ENCODE data around the gene PRKN.

Gene PRKN

DNA sequence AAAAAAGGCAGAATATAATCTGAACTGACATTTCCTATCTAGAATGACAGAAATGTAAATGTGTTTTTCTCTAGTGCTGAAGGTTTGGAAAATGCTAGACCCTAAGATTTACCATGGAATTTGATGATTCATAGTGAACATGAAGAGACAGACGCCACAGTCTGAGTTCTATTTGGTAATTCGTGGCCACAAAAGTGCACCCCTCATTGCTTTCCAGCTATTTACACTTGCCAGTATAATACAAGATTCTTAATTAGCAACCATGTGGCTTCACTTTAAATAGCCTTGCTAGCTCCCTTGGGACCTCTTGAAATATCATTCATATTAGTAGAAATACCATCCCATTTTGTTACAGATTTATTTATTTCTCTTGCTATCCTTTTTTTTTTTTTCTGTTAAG lies 636.8 kb downstream of the PRKN start:
- DNase-seq = no peak

DNA sequence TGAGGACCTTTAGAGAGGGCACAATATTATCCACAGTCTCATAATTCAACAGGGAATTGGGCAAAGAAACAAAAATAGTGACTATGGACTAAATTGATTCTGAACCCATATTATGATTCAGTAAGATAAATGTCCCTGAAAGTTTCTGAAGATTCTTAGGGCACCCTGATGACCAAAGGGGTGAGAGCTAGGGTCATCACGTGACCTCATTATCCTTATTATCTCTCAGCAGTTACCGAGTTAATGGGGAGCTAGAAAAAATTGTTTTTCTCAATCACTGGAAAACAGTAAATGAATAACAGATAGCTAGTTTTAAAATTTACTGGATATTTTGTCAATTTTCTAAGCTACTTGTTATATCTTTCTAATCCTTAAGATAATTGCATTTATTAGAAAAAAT lies 639.5 kb downstream of the PRKN start:
- DNase-seq = no peak

DNA sequence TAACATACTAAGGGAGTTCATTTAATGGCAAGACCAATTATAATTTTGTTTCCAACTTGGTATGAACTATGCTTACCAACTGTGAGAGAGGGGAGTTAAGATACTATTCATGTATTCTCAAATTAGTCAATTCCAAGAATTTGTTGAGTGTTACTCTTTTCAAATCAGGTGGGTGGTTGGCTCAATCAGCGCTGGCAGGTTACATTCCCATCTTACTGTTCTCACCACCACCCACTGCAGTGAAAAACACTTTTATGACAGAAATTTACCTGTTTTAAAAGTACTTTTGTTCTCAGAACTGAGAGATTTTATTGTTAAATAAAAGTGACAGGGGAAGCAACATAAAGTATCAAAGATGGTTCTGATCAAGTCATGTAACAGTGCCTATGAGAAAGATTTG lies 642.0 kb downstream of the PRKN start:
- DNase-seq = no peak

DNA sequence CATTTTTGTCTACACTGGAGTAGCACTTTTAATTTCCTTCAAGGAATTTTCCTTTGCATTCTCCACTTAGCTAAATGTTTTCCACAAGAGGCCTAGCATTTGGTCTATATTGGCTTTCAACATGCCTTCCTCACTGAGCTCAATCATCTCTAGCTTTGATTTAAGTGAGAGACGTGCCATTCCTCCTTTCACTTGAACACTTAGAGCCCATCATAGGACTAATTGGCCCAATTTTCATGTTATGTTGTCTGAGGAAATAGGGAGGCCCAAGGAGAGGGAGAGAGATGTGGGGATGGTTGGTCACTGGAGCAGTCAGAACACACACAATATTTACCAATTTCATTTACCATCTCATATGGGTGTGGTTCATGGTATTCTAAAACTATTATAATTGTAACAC lies 645.0 kb downstream of the PRKN start:
- DNase-seq = no peak

DNA sequence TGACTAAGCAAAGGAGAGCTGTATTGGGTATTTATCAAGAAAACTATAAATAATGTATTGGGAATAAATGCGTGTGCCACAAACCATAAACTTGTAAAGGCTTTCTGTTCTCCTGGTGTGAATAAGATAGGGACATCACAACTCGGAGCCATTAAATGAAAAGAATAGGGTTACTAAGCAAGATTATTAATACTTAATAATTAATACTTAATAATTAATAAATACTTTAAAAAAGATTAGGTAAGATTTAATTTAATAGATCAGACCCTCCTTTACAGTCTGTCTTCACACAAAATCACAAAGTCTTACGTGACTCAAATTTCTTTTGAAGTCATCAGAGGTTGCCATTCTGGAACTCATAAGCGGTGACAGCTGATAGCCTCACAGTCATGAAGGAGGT lies 648.9 kb downstream of the PRKN start:
- DNase-seq = no peak

DNA sequence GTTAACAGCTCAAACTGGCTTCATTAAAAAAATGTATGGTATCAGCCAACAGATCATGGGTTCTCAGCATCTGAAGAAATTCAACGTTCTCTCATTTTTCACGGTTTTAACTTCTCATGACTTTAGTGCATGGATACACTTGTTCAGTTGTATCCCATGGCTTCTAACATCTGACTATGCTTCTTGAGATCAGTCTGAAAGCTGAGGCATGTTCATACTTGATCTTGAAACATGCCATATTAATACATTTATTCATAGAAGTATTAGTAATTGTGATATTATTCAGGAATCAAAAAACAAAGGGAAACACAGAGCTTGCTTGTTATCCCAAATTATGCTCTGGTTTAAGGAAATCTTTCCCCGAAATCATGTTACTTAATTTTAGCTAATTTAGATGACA lies 649.4 kb downstream of the PRKN start:
- no peak for DNase-seq

DNA sequence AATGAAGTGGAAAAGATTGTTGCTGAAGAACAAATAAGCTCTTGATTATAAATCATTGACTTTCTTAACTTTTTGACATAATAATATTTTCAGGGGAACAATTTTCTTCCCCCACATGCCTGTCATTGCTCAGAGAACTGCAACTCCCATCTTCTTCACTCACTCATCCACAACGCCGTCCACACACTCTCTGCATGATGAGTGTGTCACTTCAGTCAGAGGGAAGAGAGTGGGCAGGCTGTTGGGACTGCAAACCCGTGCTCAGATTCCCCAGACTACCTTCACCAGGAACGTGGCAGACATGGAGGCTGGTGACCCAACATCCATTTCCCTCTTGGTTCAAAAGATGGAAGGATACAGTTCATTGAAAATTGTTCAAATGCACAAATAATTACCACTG lies 650.8 kb downstream of the PRKN start:
- DNase-seq = no peak

DNA sequence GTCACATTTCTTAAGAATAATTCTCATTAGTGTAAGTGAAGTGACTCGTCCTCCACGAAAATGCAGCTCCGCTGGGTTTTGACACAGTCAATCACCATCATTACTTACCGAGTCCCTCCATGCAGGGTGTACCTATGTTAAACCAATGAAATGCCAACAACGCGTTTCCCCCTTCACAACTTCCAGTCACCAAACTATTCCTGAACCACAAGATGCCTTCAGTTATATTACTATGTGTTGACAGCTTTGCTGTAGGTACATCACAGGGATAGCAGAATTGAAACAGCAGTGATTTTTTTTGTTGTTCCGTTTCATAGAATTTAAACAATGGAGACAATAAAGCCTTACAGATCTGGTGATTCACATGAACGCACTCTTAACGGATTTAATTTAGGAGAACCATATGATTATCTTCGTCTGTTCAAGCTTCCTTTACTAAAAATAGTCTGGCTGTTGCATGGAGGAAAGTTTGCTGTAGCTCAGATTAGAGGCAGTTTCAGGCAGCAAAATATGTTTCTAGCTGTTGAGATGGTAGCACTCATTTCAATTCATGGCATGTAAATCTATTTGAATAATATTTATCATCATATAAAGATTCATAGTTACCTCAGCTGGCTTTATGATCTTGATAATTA lies 652.8 kb downstream of the PRKN start:
- DNase-seq = no peak

DNA sequence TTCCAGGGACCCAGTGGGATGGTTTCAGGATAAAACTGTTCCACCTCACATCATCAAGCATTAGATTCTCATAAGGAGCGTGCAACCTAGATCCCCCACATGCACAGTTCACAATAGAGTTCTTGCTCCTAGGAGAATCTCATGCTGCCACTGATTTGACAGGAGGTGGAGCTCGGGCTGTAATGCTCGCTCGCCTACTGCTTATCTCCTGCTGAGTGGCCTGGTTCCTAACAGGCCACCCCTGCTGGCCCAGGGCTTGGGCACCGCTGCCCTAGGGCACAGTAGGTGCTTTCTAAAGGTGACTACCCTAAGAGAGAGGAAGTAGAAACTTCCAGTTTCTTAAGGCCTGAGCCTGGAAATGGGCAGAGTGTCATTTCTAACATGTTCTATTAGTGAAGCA lies 656.9 kb downstream of the PRKN start:
- DNase-seq = no peak

DNA sequence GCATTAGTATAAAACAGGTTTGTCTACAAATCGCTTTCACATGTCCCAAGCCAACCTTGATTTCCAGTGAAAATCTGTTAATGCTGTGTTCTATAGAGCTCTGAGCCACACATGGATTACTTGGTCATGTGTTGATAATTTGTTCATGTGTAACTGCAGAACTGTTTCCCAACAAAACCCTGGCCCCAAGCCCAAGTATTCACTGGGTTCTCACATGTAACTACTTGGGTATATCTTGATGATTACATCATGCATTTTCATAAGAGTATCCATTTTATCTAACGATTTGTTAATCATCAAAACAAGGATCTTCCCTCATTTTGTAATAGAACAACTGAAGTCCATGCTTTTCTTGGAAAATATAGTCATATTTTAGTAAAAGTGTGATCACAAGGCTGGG lies 657.6 kb downstream of the PRKN start:
- DNase-seq = no peak

DNA sequence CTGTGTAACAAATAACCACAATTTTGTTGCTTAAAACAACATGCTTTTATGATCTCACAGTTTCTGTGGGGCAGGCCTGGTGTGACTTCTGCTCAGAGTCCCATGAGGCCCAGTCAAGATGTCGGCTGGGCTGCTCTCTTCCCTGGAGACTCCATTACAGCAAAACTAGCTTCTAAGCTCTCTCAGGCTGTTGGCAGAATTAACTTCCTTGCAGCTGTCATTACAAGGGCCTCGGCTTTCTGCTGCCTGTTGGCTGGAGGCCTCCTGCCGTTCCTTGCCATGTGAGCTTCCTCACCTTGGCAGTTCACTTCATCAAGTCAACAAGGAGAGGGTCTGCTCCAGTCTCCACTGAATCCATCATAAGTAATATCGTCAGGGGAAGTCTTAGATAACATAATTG lies 659.2 kb downstream of the PRKN start:
- no peak for DNase-seq

DNA sequence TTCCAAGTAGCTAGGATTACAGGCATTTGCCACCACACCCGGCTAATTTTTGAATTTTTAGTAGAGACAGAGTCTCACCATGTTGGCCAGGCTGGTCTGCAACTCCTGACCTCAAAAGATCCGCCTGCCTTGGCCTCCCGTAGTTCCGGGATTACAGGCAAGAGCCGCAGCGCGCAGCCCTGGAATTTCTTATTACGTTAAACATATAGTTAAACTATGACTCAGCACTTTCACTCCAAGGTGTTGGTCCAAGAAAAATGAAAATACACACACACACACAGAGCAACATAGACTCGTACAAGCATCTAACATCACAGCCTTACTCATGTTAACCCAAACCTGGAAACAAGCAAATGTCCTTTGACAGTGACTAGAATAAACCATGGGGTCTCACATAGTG lies 663.9 kb downstream of the PRKN start:
- DNase-seq = no peak

DNA sequence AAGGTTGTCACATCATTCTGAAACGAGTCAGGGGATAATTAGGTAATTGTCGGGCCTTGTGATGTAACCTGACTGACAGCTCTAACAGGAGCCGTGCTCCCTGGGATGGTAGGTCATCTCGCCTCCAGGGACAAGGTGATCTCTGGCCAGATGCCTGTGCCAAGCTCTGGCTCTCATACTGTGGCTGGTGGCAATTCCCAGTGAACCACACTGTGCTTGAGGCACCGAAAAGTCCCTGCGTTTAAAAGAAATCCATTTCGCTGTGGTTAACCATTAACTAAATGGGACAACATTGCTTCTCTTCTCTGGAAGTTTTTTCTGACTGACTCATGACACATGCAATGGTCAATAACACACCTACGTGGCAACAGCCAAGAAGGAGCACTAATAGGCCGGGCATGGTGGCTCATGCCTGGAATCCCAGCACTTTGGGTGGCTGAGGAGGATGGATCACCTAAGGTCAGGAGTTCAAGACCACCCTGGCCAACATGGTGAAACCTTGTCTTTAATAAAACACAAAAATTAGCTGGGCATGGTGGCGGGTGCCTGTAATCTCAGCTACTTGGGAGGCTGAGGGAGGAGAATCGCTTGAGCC lies 669.2 kb downstream of the PRKN start:
- no peak for DNase-seq

DNA sequence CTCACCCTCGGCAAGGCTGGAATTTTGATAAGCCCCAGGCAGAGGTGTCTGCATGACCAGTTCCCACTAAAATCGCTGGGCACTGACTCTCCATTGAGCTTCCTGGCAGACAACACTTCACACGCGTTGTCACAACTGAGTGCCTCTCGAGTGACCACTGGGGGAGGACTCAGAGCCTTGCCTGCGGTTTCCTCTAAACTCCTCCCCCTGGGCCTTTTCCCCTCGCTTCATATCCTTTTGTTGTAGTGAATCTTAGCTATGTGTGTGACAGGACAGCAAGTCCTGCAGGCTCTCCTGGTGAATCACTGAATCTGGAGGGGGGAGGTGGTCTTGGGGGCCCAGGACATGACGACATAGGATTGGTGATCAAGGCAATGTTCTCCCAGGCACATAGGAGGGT lies 670.8 kb downstream of the PRKN start:
- no peak for DNase-seq

DNA sequence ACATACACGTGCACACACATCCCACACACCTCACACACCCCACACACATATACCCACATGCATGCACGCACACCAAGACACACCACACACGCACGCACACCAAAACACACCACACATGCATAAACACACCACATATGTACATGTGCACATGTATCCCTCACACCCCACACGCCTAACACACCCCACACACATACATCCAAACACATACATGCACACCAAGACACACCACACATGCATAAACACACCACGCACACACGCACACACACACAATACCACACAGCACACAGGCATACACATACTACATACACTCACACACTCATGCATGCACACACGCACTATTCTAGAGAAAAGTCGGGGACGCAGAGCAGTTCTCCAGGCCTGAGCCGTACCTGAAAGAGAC lies 671.5 kb downstream of the PRKN start:
- no peak for DNase-seq

DNA sequence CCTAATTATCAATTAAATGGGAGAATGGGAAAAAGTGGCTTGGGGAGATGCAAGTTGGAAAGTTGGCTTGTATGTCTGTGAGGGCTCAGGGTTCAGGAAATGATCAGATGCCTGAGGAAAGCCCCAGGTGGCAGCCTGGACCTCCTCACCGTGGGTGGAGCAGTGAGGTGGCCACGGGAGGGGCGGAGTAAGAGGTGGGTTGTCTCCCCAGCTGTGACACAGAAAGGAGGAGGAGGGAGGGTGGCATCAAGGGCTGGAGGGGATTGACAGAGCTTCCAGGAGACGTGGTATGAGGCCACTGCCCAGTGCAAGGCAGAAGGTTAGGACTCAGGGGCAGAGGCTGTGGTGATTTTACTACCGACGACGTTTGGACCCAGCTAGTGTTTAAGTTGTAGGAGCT lies 672.2 kb downstream of the PRKN start:
- DNase-seq = no peak

DNA sequence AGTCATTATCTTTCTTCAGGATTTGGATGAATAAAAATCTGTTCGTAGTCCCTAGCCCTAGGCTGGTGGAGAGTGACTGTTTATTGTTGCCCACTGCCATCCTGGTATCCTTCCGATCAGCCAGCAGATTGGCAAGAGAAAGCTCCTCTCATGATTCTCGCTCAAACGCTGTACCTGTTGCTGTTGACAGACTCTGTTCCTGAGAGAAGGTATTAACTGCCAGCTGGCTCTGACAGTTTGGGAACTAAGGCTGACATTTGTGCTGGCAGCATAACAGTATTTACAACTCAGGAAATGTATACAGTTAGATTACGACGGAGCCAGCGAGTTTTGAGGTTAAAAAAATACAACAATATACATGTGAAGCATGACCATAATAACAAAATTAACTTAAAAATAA lies 674.5 kb downstream of the PRKN start:
- DNase-seq = no peak

DNA sequence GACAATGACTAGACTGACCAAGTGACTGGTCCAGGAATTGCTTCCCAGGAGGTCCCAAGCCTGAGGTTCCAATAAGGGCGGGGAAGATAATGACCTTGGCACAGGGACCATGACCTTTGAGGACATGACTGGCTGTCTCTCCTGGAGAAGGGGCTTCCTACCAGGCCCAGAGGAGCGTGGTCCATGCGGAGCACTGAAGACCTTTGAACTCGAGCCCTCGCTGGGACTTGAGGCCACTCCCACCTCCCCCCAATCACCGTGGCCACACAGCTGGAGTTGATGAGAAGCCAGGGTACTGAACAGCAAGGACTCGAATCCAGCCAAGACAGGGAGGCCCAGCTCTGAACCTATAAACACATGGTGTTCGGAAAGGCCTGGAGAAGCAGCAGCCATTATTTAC lies 677.0 kb downstream of the PRKN start:
- no peak for DNase-seq

DNA sequence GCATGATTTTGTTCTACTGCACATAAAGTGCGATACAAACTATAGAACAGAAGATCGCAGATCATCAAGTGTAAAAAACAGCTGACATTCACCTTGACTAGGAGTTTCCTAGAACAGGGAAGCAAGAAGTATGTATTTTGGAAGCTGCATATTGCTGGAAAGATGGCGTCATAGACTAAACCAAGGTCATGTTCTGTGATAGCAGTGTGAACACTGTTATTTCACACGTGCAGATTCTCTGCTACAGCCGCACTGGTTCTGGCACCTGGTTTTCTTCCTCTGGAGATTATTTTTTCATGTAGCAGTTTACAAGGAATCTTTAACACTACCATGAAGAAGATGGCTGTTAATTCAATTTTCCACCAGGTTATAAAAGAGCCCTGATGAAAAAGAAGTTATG lies 681.2 kb downstream of the PRKN start:
- no peak for DNase-seq

DNA sequence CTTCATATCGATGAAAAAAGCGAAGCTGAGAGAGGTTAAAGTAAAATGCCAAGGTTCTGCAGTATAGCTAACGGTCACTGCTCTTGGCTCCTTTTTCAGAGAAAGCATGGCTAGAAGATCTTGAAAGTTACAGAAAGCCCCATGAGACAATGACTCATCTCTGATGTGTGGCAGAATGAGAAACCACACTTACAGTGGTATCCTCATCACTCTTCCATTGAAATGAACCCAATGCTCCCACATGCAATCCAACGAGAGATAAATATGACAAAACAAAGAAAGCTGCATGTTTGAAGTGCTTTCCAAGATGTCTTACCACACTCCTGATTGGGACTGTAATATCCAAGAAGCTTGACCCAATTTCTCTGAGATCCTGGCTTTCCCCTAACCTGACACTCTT lies 694.9 kb downstream of the PRKN start:
- DNase-seq = no peak

DNA sequence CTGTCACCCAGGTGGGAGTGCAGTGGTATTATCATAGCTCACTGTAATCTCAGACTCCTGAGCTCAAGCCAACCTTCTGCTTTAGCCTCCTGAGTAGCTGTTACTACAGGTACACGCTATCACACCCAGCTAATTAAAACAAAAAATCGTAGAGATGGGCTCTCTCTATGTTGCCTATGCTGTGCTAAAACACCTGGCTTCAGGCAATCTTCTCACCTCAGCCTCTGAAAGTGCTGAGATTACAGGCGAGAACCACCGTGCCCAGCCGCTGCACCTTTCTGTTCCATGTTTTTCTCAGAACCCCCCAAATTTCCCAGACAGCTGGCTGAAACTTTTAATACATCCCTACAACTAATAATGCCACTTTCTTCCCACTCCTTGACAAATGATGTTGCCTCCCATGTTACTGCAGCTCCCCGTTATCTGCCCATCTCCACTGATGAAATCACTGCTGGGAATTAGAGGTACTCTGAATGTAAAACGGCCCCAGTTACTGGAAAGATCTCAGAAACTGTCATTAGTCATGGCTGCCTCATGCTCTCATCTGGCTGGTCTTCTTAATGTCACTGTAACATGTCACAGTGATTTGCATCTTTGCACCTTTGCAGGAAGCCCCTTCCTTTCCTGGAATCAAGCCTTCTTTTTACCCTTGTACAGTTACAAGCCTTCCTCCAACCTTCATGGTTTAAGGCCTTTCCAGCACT lies 697.5 kb downstream of the PRKN start:
- no peak for DNase-seq

DNA sequence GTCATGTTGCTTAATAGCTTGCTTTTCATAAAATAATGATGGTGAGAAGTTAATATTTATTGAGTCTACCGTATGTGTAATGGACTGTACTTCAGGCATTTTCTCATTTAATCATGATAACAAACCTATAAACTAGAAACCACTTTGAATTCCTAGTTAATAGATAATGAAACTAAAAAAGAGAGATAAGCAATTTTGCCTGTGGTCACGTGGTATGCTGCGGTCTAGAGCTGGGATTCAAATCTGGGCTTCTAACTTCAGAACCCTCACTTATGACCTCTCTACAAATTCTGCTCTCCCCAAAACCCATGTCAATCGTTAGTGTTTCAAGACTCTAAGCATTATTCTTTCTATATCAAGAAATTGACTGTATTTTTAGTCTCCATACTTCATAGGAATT lies 700.7 kb downstream of the PRKN start:
- no peak for DNase-seq

DNA sequence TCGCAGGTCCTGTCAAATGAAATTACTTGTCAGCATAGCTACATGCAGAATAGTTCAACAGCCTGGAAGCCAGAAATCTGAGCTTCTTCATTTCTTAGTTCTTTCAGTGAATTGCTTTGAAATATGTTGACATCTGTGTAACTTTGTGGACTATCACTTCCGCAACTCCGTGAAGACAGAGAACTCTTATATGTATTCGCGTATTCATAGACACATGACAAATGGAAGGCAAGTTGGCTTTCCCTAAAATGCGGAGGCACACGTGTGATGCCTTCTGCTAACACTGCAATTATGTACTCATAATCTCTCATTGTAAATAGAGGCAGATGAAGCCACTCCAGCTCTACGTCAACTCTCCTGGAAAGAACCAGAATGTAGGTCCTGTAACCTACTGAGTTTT lies 701.5 kb downstream of the PRKN start:
- no peak for DNase-seq

DNA sequence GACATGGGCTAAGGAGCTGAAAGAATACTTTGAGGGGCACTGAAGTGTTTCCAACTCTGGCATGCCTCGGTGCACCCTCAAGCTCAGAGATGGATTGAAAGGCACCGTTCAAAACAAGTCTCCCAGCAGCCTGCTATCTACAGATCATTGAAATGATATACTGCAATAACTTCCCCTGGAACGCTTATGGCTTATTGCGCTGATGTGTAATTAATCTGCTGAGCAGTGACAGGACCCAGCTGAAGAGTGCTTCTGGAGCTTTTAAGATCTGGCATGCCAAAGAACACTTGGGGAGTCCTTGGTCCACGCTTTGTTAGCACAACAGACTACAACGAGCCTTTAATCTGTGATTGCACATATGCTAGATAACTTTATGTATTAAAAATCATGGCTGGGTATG lies 708.2 kb downstream of the PRKN start:
- DNase-seq = no peak

DNA sequence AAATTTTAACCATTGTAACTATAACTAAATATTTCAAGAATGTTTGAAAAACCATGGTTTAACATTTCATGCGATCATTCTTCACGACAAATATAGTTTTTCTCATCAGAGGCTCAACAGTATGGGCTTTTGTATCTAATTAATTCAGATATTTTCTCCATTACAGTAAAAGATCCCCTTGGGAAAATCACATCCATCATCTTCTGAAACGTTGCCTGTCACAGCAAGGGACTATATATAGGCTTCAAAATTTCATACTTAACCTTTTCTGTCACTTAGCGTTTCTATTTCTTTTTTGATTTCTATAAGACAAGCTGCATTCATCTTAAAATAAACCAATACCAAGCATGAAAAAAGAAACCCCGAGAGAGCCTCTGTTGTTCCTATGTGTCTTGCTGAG lies 710.0 kb downstream of the PRKN start:
- DNase-seq = no peak

Measured in stimulated activated naive CD4-positive, alpha-beta T cell treated with Interleukin-2 at 50 U/mL for 16 hours (primary cell).